ENCODE results near the gene SENP1. TPM values are rescaled to one million over a fixed set of nuclear protein-coding genes. Genes with fewer than 3 reads are reported as not detected.

SENP1 gene
- total RNA-seq, 6 donors from 2014 or later: 6.3 to 27.3 (median 13.5) TPM

DNA sequence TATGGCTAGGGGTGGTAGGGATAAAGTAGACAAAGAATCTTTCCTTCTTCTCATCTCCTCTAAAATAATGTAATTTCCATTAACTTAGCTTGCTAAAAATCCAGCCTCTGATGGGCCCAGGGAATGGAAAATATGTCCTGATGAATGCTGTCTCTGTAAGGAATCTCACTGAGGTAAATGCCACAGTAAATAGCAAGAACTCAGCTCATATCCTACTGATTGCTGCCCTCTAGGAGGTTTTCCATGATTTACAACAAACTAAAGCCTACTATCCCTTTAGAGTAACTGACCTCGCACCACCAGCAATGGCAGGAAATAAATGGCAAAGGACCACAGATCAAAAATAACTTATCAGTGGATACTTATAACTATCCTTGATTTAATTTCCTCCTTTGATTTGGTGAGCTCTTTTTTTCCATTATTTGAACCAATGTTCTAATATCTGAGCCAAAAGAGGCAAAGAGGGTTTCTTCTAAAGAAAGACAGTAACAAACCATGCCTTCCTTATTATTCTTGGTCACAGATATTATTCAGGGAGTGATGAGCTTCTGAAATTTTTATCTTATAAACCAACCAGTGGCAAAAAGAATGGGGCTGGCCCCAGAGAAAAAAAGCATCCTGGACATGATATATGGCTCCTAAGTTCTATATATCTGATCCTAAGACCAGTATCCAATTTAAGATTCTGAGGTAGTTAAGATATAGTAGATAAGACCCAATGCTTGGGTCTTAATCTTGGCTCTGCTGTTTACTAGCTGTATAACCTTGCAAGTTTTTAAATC is 43.8 kb downstream of the SENP1 start:
- no peak for ATAC-seq (ENCODE audit: low FRiP score in 2 of 2)
- 87 to 96% methylated on average over 1 of the region's 1 CpG for WGBS, 2 donors
- Histone ChIP-seq H3K4me1 (no peaks in the 10 kb centered on the region), H3K27me3 (no peaks in the 10 kb centered on the region), H3K36me3 (peaks cover 17 to 86% (median 49%) of the 10 kb centered on the region in 4 donors), H3K9me3 (no peaks in the 10 kb centered on the region), H3K27ac (no peak overlapping the region), H3K4me3 (no peak overlapping the region)
- DNase-seq: no peak
- TF ChIP-seq EP300 (IDR thresholded peaks at IDR 0.05) (no peak), POLR2AphosphoS5 (IDR thresholded peaks at IDR 0.05) (no peak), POLR2A (IDR thresholded peaks at IDR 0.05) (no peak)
- TF ChIP-seq, protein P1, sequence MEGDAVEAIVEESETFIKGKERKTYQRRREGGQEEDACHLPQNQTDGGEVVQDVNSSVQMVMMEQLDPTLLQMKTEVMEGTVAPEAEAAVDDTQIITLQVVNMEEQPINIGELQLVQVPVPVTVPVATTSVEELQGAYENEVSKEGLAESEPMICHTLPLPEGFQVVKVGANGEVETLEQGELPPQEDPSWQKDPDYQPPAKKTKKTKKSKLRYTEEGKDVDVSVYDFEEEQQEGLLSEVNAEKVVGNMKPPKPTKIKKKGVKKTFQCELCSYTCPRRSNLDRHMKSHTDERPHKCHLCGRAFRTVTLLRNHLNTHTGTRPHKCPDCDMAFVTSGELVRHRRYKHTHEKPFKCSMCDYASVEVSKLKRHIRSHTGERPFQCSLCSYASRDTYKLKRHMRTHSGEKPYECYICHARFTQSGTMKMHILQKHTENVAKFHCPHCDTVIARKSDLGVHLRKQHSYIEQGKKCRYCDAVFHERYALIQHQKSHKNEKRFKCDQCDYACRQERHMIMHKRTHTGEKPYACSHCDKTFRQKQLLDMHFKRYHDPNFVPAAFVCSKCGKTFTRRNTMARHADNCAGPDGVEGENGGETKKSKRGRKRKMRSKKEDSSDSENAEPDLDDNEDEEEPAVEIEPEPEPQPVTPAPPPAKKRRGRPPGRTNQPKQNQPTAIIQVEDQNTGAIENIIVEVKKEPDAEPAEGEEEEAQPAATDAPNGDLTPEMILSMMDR (IDR thresholded peaks at IDR 0.05): no peak

GRCh38 chr12:48060474-48060873 is 45.4 kb downstream of the SENP1 start:
- DNase-seq (no peak), ATAC-seq (ENCODE audit: low FRiP score in 2 of 2) (no peak)
- Histone ChIP-seq H3K36me3 (peaks cover 15 to 69% (median 49%) of the 10 kb centered on the region in 4 donors), H3K9me3 (no peaks in the 10 kb centered on the region), H3K4me1 (no peaks in the 10 kb centered on the region), H3K27ac (no peak overlapping the region), H3K27me3 (no peaks in the 10 kb centered on the region), H3K4me3 (no peak overlapping the region)
- TF ChIP-seq, protein P1 (IDR thresholded peaks at IDR 0.05): no peak
- TF ChIP-seq POLR2A (IDR thresholded peaks at IDR 0.05) (no peak), POLR2AphosphoS5 (IDR thresholded peaks at IDR 0.05) (no peak), EP300 (IDR thresholded peaks at IDR 0.05) (no peak)
- 96 to 100% methylated on average over 2 of the region's 2 CpGs for WGBS, 2 donors

- Histone ChIP-seq H3K4me3 (no peak overlapping the region), H3K9me3 (no peaks in the 10 kb centered on the region), H3K4me1 (no peaks in the 10 kb centered on the region), H3K36me3 (peaks cover 4 to 58% (median 33%) of the 10 kb centered on the region in 4 donors), H3K27me3 (no peaks in the 10 kb centered on the region), H3K27ac (no peak overlapping the region)
- no peak for ATAC-seq (ENCODE audit: low FRiP score in 2 of 2)
- WGBS, 2 donors: 97 to 99% methylated on average over 5 of the region's 5 CpGs
- TF ChIP-seq POLR2AphosphoS5 (IDR thresholded peaks at IDR 0.05) (no peak), POLR2A (IDR thresholded peaks at IDR 0.05) (no peak), EP300 (IDR thresholded peaks at IDR 0.05) (no peak)
- TF ChIP-seq, protein P1 (IDR thresholded peaks at IDR 0.05): no peak
- DNase-seq: no peak
Observed at GRCh38 chr12:48058771-48059170, 47.1 kb downstream of the SENP1 start.

GRCh38 chr12:48054955-48055821 is 50.7 kb downstream of the SENP1 start:
- H3K36me3 ChIP-seq: peaks cover 0 to 29% (median 7%) of the 10 kb centered on the region in 4 donors
- no peak for TF ChIP-seq POLR2AphosphoS5 (IDR thresholded peaks at IDR 0.05)
- TF ChIP-seq POLR2A (IDR thresholded peaks at IDR 0.05): no peak
- TF ChIP-seq EP300 (IDR thresholded peaks at IDR 0.05): no peak
- TF ChIP-seq, protein P1 (IDR thresholded peaks at IDR 0.05): no peak
- H3K9me3 ChIP-seq: no peaks in the 10 kb centered on the region
- no peak overlapping the region for H3K27ac ChIP-seq
- 98 to 99% methylated on average over 12 of the region's 12 CpGs for WGBS, 2 donors
- no peaks in the 10 kb centered on the region for H3K4me1 ChIP-seq
- H3K27me3 ChIP-seq: no peaks in the 10 kb centered on the region
- ATAC-seq (ENCODE audit: low FRiP score in 2 of 2) (no peak), DNase-seq (no peak)
- no peak overlapping the region for H3K4me3 ChIP-seq
